ENCODE measurements around the gene WIPF3.

- TF ChIP-seq CTCF (IDR thresholded peaks at IDR 0.05 in 8 of 11, conservative IDR thresholded peaks at IDR 0.05 in 3 of 11): no peak
- TF ChIP-seq POLR2AphosphoS5 (IDR thresholded peaks at IDR 0.05): no peak
Observed at GRCh38 chr7:29847496-29847895, 41.2 kb downstream of the WIPF3 start.

Measured in spleen (tissue), 7 donors.